Forelimb muscle (tissue), 1 donor: ENCODE data around the gene LYZ. TPM values are rescaled to one million over a fixed set of nuclear protein-coding genes. Genes with fewer than 3 reads are reported as not detected.

Experiments used
- DNase-seq: peaks from one replicate; pipeline ENCODE4 v3.0.0-alpha.2; 2013; ENCODE audit warnings: low read depth
- polyA plus RNA-seq: library from polyadenylated mRNA; unstranded; fragments of 120-200 nt; gene quantifications from one replicate; pipeline ENCODE4 v1.2.1, GENCODE V29; 2013; ENCODE audit not compliant: insufficient read length

The LYZ gene
- polyA plus RNA-seq, 1 donor, result 27.3 TPM

- DNase-seq, result no peak
Measured at GRCh38 chr12:69338936-69339335, 9.2 kb upstream of the LYZ start.

DNA sequence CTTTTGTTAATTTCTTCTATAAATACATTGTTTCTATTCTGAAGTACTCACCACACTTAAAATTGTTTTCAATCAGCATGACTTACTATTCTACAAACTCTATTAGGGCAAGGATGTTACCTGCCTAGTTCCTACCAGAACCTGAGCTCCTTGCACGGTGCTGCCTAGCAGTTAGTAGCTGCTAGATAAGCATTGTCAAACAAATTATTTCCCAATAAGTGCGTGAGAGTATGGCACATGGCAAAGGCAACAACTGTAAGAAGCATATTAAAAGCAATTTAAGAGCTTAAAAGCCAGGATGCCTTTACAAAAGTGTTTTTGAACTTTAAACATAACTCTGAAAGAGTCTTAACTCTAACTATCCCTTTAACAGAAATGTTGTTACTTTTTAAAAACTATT is 8.2 kb upstream of the LYZ start:
- DNase-seq, result no peak

- no peak for DNase-seq
Measured at GRCh38 chr12:69341328-69341727, 6.9 kb upstream of the LYZ start.

- DNase-seq, result no peak
Measured at GRCh38 chr12:69342421-69342820, 5.8 kb upstream of the LYZ start.

DNA sequence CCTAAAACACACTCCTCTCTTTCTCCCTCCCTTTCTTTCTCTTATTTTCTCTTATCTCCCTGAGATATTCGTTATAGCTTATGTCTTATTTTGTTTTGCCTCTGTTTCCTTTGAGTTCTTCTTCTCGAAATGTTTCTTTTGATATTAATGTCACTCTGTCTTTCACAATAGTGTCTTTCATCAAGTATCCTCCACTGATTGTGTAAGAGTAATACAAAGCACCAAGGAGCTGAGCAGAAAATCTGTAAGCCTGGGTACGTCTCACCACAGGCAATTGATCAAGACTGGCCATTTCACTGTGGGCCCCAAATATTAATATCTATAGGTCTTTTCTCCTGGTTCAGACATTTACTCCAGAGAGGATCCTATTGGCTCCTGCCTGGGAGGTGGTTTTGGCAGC is 4.8 kb upstream of the LYZ start:
- no peak for DNase-seq

GRCh38 chr12:69343885-69344612 is 4.1 kb upstream of the LYZ start:
- no peak for DNase-seq

GRCh38 chr12:69345077-69345476 is 3.1 kb upstream of the LYZ start:
- no peak for DNase-seq

DNA sequence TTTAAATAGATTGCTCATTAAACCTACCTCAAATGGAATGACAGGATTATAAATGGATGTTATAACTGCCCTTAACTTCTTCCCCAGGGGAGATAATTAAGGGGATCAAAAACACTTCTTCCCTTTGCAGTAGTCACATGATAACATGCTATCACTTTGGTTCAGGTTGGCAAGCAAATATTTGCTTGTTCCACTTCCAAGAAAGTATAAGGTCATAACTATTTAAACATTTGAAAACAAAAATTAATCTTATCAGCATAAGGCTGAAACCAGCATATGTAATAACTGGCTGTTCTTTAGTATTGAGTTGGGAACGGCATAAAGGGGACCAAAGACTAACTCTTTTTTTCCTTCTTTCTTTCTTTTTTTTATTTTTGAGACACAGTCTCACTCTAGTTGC is 2.4 kb upstream of the LYZ start:
- no peak for DNase-seq

DNA sequence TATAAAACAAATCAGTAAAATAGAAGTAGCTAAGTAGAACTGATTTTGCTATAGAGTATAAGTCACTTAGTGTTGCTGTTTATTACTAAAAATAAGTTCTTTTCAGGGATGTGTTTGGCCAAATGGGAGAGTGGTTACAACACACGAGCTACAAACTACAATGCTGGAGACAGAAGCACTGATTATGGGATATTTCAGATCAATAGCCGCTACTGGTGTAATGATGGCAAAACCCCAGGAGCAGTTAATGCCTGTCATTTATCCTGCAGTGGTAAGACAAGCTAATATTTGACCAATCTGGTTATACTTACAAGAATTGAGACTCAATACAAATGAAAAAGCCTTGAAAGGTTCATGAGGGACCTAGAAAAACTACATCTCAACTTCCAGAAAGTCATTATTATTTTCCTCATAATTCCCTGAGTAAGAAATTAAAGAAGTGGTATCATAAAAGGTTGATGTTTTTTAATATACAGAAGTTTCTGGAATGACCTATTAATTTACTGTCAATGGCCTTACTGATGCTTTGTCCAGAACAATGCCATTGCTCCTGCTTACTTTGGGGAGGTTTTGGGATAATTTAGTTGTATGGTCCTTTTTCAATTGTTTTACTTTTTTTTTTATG is 1.9 kb downstream of the LYZ start:
- no peak for DNase-seq

- no peak for DNase-seq
Measured at GRCh38 chr12:69350777-69351176, 2.6 kb downstream of the LYZ start.

DNA sequence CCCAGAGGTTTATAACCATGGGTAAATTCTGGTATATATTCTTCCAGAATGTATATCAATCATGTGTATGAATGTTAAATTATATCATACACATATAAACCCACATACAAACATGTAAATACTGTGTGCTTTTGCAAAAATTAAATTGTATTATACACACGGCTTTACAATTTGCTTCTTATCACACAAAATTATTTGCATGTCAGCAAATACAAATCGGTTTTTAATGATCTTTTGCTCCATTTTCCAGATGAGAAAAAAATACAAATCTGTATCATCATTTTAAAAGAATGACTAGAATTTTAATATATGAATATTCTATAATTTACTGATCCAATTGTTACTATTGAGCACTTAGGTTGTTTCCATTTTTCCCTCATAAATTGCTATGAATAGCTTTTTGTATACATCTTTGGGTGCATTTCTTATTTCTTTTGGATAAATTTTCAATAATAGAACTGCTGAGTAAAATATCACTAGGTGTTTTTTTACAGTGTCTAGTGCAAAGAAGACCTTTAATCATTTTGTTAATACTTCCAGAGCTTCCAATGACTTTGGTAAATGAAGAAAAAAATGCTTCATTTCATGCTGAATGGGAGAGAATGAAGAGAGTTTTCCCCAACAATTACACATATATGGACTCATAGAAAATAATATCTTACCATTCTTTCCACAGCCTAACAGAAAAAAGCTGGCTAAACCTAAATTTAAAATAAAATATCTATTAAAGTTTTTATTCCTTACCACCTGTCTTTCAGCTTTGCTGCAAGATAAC is 3.5 kb downstream of the LYZ start:
- no peak for DNase-seq

GRCh38 chr12:69352904-69353303 is 4.7 kb downstream of the LYZ start:
- no peak for DNase-seq

- DNase-seq, result no peak
Measured at GRCh38 chr12:69354172-69354555, 6.0 kb downstream of the LYZ start.

DNA sequence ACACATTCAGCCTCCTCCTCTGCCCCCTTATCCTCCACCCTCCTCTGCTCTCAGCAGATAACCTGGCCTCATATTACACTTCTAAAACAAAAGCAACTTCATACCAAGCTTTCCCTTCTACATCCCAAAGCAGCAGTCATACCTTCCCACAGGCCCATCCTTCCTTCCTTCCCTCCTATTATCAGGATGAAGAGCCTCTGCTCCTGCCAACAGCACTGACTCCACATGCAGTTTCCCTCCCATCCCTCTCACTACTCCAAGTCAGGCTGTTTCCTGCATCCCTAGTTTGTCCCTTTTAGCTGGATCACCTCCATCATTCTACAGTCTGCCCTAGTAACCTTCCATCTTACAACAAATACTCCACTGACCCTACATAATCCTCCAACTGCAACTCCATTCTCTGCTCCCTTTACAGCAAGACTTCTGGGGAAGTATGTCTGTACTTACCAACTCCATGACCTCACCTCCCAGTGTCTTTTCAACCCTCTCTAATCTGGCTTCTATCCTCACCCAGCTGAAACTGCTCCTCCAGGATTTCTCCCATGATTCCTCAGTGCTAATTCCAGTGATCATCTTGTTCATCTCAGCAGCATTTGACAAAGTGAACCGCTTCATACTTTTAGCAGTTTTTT is 6.5 kb downstream of the LYZ start:
- DNase-seq, result no peak

- no peak for DNase-seq
Measured at GRCh38 chr12:69355363-69356028, 7.3 kb downstream of the LYZ start.

DNA sequence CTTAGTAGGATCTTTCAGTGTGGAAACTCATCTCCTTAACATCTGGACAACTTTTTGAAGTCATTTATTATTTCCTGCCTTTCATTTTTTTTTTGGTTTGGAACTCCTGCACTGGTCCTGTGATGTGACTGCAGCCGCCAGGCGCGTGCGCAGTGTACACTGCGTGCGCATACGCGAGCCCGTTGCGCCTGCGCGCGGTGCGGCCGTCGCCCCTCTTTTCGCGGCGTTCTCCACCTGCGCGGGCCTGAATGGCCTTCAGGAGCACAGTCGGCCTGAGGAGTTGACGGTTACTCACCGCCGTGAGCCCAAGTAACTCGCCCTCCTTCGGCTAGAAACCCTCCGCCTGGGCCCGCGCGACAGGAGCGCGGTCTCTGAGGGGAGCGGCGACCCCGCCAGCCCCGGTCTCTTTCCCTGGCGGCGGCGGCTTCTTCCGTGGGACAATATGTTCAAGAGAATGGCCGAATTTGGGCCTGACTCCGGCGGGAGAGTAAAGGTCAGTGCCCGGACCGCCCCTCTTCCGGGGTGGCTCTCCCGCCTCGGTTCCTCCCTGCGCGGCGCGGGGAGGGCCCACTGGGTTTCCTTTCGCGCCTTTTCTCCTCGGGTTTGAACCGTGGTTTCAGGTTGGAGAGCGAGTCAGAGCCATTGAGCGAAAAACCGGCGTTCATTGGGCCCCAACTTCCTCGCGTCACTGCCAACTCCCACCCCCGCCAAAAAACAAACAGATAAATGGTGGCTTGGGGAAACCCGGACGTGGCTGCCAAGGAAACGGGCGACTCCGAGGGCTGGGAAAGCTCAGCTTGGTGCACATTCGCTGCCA is 11.6 kb downstream of the LYZ start, which contains the start of gene YEATS4:
Gene YEATS4, plus strand, starts transcription at position 213 of the 817 bp plus-strand sequence. Its CDS starts 230 bp downstream, at position 443.
- DNase-seq, result peak; percentile 81

- no peak for DNase-seq
Measured at GRCh38 chr12:69360348-69360672, 12.1 kb downstream of the LYZ start.

GRCh38 chr12:69366796-69367195 is 18.6 kb downstream of the LYZ start:
- no peak for DNase-seq

DNA sequence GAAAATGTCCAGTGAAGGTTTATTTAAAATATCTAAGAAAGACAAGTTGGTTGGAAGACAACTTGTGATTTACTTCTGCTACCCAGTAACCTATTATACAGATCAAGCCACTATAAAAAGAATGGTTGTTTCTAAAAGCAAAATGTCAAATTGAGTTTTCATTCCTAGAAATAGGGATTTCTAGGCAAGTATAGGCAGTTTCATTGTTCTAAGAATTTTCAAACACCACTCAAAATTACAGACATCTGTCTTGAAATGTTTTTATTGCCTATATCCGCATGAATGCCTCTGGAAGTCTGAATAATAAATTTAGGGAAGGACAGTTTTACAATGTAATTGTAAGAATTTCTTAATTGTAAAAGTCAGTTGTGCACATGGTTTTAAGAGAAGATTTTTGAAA is 20.0 kb downstream of the LYZ start:
- no peak for DNase-seq

DNA sequence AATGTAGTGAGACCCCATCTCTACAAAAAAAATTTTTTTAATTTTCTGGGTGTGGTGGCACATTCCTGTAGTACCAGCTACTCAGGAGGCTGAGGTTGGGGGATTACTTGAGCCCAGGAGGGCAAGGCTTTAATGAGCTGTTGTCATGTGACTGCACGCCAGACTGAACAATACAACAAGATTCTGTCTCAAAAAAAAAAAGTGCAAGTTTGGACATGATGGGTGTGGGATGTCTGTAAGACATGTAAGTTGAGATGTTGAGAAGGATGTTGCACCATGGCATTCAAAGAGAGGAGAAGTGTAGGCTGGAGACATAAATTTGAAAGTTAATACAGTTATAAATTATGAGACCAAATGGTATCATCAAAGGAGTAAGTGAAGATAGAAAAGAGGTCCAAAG is 34.9 kb downstream of the LYZ start:
- no peak for DNase-seq

DNA sequence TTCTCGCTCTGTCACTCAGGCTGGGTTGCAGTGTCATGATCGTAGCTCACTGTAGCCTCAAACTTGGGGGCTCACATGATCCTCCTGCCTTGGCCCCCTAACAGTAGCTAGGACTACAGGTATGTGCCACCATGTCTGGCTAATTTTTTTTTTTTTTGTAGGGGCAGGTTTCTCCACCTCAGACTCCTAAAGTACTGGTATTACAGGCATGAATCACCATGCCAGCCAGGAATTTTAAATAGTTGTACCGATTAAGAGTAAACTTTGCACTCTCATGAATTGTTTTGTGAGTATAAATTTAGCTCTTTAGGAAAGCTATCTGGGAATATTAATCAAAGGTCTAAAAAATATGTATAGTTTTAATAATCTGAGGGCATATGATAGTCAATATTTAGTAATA is 36.9 kb downstream of the LYZ start:
- no peak for DNase-seq
